Measurements from ENCODE around the gene TRIM17. TPM values are rescaled to one million over a fixed set of nuclear protein-coding genes. Genes with fewer than 3 reads are reported as not detected.

Gene TRIM17
- total and polyA plus RNA-seq, 9 of the 15 experiments (the other 6 are each of a cell fraction or from before 2014, with no cell fraction given) = not detected

GRCh38 chr1:228417483-228418203 lies 982 bp upstream of the TRIM17 start (continued):
- 0 out of 2 replicates have a peak, but pooled peaks have one; percentile 56 for TF ChIP-seq TSHZ1 (CRISPR knock-in tag; IDR thresholded peaks at IDR 0.05)
- no peak for TF ChIP-seq ID3 (CRISPR knock-in tag; IDR thresholded peaks at IDR 0.05)
- TF ChIP-seq ID3 (tag; IDR thresholded peaks at IDR 0.05) = peak; percentile 92
- no peak for TF ChIP-seq ZKSCAN1 (IDR thresholded peaks at IDR 0.05; ENCODE audit: low read depth, low read length)
- TF ChIP-seq IRF2 (CRISPR knock-in tag; IDR thresholded peaks at IDR 0.05) = no peak
- TF ChIP-seq OTX1 (CRISPR knock-in tag; IDR thresholded peaks at IDR 0.05) = no peak
- no peak for TF ChIP-seq UBTF (IDR thresholded peaks at IDR 0.05; ENCODE audit: borderline replicate concordance in 1 of 2, low read depth in 2 of 2, low read length in 2 of 2)
- TF ChIP-seq ZKSCAN8 (CRISPR knock-in tag; IDR thresholded peaks at IDR 0.05) = peak; percentile 53; the same call in 1 of the 2 replicates
- TF ChIP-seq SMAD3 (CRISPR knock-in tag; conservative IDR thresholded peaks at IDR 0.05) = 0 out of 2 replicates have a peak, but pooled peaks have one; percentile 19
- no peak for TF ChIP-seq ARHGAP35 (IDR thresholded peaks at IDR 0.05; ENCODE audit: partially characterized antibody)
- TF ChIP-seq HMG20B (CRISPR knock-in tag; IDR thresholded peaks at IDR 0.05) = no peak
- no peak for TF ChIP-seq ZFP30 (CRISPR knock-in tag; IDR thresholded peaks at IDR 0.05; ENCODE audit: borderline replicate concordance)

Data from K562 (cell line).